ENCODE measurements around the gene CA6. TPM values are rescaled to one million over a fixed set of nuclear protein-coding genes. Genes with fewer than 3 reads are reported as not detected.

CA6 gene
- total RNA-seq, 4 donors from 2014 or later: not detected

DNA sequence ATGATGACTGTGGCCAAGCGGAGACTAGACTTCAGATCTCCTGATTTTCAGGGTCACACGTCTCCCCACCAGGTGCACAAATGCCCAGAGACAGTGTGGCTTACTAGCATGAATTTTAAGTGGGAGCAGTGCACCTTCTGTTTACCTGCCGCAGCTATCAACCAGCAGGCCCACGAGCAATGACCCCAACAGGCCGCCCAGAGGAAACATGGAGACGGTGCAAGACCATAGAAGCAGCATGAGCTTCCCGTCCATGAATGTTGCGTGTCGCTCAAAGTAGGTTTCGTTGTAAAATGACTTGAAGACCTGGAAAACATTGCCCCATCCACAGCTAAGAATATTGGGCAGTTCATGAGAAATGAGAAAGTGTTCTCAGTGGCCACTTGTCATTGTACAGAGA lies 77.1 kb downstream of the CA6 start:
- Histone ChIP-seq H3K4me3 (no peak overlapping the region), H3K4me1 (no peaks in the 10 kb centered on the region), H3K27ac (no peak overlapping the region), H3K36me3 (no peaks in the 10 kb centered on the region), H3K9me3 (no peaks in the 10 kb centered on the region), H3K27me3 (no peaks in the 10 kb centered on the region)
- DNase-seq (ENCODE audit: low spot score in 2 of 2): no peak
- WGBS, 2 donors: 87 to 93% methylated on average over 10 of the region's 10 CpGs
- TF ChIP-seq EP300 (IDR thresholded peaks at IDR 0.05) (no peak), POLR2A (IDR thresholded peaks at IDR 0.05) (no peak)
- TF ChIP-seq, protein P1, sequence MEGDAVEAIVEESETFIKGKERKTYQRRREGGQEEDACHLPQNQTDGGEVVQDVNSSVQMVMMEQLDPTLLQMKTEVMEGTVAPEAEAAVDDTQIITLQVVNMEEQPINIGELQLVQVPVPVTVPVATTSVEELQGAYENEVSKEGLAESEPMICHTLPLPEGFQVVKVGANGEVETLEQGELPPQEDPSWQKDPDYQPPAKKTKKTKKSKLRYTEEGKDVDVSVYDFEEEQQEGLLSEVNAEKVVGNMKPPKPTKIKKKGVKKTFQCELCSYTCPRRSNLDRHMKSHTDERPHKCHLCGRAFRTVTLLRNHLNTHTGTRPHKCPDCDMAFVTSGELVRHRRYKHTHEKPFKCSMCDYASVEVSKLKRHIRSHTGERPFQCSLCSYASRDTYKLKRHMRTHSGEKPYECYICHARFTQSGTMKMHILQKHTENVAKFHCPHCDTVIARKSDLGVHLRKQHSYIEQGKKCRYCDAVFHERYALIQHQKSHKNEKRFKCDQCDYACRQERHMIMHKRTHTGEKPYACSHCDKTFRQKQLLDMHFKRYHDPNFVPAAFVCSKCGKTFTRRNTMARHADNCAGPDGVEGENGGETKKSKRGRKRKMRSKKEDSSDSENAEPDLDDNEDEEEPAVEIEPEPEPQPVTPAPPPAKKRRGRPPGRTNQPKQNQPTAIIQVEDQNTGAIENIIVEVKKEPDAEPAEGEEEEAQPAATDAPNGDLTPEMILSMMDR (IDR thresholded peaks at IDR 0.05): no peak

Small RNAs within 50 kb of the gene (small RNA-seq; reads per million reads assigned to genes)
- gene AL139415.2: not detected
- gene RN7SL451P: not detected

Other genes with a start within 250 kb of the CA6 start
- gene RERE, start 128.2 kb upstream of the CA6 start, total RNA-seq: 100 to 1,000 TPM in 2 of 4 donors, 10 to 100 TPM in 2; 86.4 to 111 (median 103) TPM
- 100 to 1,000 TPM; 373 to 741 (median 459) TPM for gene ENO1, start 67.2 kb upstream of the CA6 start, total RNA-seq
- not detected for gene SLC2A7, start 80.6 kb downstream of the CA6 start, total RNA-seq
- 10 to 100 TPM in 1 of 4 donors, 1 to 10 TPM in 3; 1.9 to 15.7 (median 5.2) TPM for gene SLC2A5, start 123.8 kb downstream of the CA6 start, total RNA-seq
- 10 to 100 TPM in 1 of 4 donors, 1 to 10 TPM in 3; 2.8 to 10.5 (median 6.2) TPM for gene GPR157, start 183.2 kb downstream of the CA6 start, total RNA-seq

Measured in tibial nerve (tissue), 4 donors.